ENCODE results near the gene HUNK. TPM values are rescaled to one million over a fixed set of nuclear protein-coding genes. Genes with fewer than 3 reads are reported as not detected.

The HUNK gene
- total and polyA plus RNA-seq, 2 of the 8 experiments (the other 6 are each of a cell fraction or from before 2014, with no cell fraction given) = 1.9 to 10.2 TPM

DNA sequence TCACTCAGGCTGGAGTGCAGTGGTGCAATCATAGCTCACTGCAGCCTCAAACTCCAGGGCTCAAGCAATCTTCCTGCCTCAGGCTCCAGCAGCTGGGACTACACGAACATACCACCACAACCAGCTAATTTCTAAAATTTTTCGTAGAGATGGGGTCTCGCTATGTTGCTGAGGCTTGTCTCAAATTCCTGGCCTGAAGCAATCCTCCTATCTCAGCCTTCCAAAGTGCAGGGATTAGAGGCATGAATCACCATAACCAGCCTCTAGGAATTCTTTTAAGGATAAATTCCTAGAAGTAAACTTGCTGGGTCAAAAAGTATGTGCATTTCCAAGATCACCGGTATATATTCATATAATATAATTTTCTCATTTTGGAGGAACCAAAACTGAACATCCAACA is 17.6 kb upstream of the HUNK start:
- Histone ChIP-seq H3K23ac (ENCODE audit: insufficient read length) (no peak overlapping the region), H2BK20ac (ENCODE audit: low read length) (no peak overlapping the region), H3K4ac (replicated peaks; ENCODE audit: insufficient read length, low read depth, low read length) (no peak overlapping the region), H3K79me2 (ENCODE audit: control insufficient read depth in 1 of 2, insufficient read depth in 2 of 2, low read length in 2 of 2) (no peaks in the 10 kb centered on the region), H2BK12ac (ENCODE audit: low read depth, low read length) (no peak overlapping the region), H4K20me1 (replicated peaks in 1 of 2; ENCODE audit: control insufficient read depth in 1 of 2, insufficient read depth in 2 of 2, low read length in 2 of 2) (no peaks in the 10 kb centered on the region), H2BK120ac (replicated peaks; ENCODE audit: low read depth, low read length) (no peak overlapping the region), H3K4me2 (ENCODE audit: insufficient read depth in 1 of 2, low read depth in 2 of 2, low read length in 2 of 2) (no peak overlapping the region), H2BK5ac (ENCODE audit: low read depth, low read length) (no peak overlapping the region), H3K18ac (ENCODE audit: extremely low read depth, low read length) (no peak overlapping the region), H4K91ac (replicated peaks; ENCODE audit: insufficient read length, low read length) (no peak overlapping the region), H3K4me1 (replicated peaks in 1 of 4; ENCODE audit: control insufficient read depth in 3 of 4, insufficient read depth in 4 of 4, low read length in 3 of 4) (no peaks in the 10 kb centered on the region), H3K27ac (ENCODE audit: low read depth, low read length) (no peak overlapping the region), H4K8ac (ENCODE audit: extremely low read depth, insufficient read depth, low read length) (no peak overlapping the region), H3K56ac (replicated peaks; ENCODE audit: insufficient read length, low read depth, low read length) (no peak overlapping the region), H3K36me3 (ENCODE audit: control insufficient read depth in 2 of 4, insufficient read depth in 4 of 4, low read length in 3 of 4) (no peaks in the 10 kb centered on the region), H3K9ac (replicated peaks in 1 of 4; ENCODE audit: extremely low read depth in 1 of 4, low read depth in 3 of 4, low read length in 3 of 4) (no peak overlapping the region), H3K4me3 (ENCODE audit: extremely low read depth in 1 of 4, insufficient read depth in 2 of 4, low read depth in 3 of 4, low read length in 4 of 4) (no peak overlapping the region), H3K79me1 (ENCODE audit: low read depth, low read length) (no peaks in the 10 kb centered on the region), H3K9me3 (ENCODE audit: insufficient read depth in 2 of 2, low read depth in 1 of 2, low read length in 1 of 2) (no peaks in the 10 kb centered on the region), H2AFZ (ENCODE audit: low read length) (no peak overlapping the region), H3K23me2 (ENCODE audit: low read depth, low read length) (no peaks in the 10 kb centered on the region), H2AK5ac (ENCODE audit: low read depth, low read length) (no peak overlapping the region), H4K5ac (ENCODE audit: insufficient read length, low read depth, low read length) (no peak overlapping the region), H3K14ac (ENCODE audit: insufficient read length) (no peak overlapping the region), H3K27me3 (replicated peaks in 1 of 4; ENCODE audit: control insufficient read depth in 3 of 4, extremely low read depth in 1 of 4, insufficient read depth in 3 of 4, low read length in 3 of 4) (no peaks in the 10 kb centered on the region), H2BK15ac (ENCODE audit: low read length) (no peak overlapping the region)
- POLR2A ChIA-PET (ENCODE audit: partially characterized antibody) = no interaction called here
- 90% methylated on average over 4 of the region's 4 CpGs; no CpG with 5 or more reads in 1 of the 2 experiments for WGBS, 2 experiments (ENCODE audit: extremely low coverage in 1 of 2, insufficient coverage in 1 of 2, insufficient read length in 1 of 2, insufficient replicate concordance in 2 of 2, low coverage in 1 of 2, low lambda C conversion rate in 2 of 2, missing lambda C conversion rate in 1 of 2)
- FAIRE-seq (no peak), DNase-seq (ENCODE audit: low read depth in 1 of 2, low spot score in 2 of 2) (no peak)
- CTCF ChIA-PET (ENCODE audit: partially characterized antibody) = interaction anchor here (3.3 kb wide), 1 partner anchor 11 kb away, joined by 14 read pairs; no protein-coding TSS in a partner anchor
- TF ChIP-seq BCL11A (IDR thresholded peaks at IDR 0.05; ENCODE audit: low read depth in 2 of 2, low read length in 2 of 2) = no peak
- no peak for TF ChIP-seq SP1 (IDR thresholded peaks at IDR 0.05; ENCODE audit: low read depth, low read length)
- TF ChIP-seq YY1 (IDR thresholded peaks at IDR 0.05; ENCODE audit: low read depth, low read length) = no peak
- no peak for TF ChIP-seq CEBPB (IDR thresholded peaks at IDR 0.05; ENCODE audit: low read depth, low read length)
- no peak for TF ChIP-seq SRF (IDR thresholded peaks at IDR 0.05; ENCODE audit: low read depth, low read length)
- no peak for TF ChIP-seq NRF1 (IDR thresholded peaks at IDR 0.05; ENCODE audit: low read depth, low read length)
- no peak for TF ChIP-seq MAFK (IDR thresholded peaks at IDR 0.05; ENCODE audit: low read depth, low read length)
- TF ChIP-seq JUND (IDR thresholded peaks at IDR 0.05; ENCODE audit: low read length) = no peak
- TF ChIP-seq SIX5 (IDR thresholded peaks at IDR 0.05; ENCODE audit: low read depth, low read length) = no peak
- TF ChIP-seq BACH1 (IDR thresholded peaks at IDR 0.05; ENCODE audit: low read length) = no peak
